HG03280 (cell line): ENCODE measurements around the gene TNS3.

Source experiments
- ATAC-seq: cut with Tn5 transposase; IDR thresholded peaks from one replicate; pipeline ENCODE4 v1.9.1; 2021; ENCODE audit warnings: mild to moderate bottlenecking, moderate library complexity; ENCODE audit not compliant: unreplicated experiment

TNS3 gene

GRCh38 chr7:47565640-47566250 lies 16.2 kb downstream of the TNS3 start:
- no peak for ATAC-seq

- no peak for ATAC-seq
Measured at GRCh38 chr7:47563521-47563920, 18.4 kb downstream of the TNS3 start.

DNA sequence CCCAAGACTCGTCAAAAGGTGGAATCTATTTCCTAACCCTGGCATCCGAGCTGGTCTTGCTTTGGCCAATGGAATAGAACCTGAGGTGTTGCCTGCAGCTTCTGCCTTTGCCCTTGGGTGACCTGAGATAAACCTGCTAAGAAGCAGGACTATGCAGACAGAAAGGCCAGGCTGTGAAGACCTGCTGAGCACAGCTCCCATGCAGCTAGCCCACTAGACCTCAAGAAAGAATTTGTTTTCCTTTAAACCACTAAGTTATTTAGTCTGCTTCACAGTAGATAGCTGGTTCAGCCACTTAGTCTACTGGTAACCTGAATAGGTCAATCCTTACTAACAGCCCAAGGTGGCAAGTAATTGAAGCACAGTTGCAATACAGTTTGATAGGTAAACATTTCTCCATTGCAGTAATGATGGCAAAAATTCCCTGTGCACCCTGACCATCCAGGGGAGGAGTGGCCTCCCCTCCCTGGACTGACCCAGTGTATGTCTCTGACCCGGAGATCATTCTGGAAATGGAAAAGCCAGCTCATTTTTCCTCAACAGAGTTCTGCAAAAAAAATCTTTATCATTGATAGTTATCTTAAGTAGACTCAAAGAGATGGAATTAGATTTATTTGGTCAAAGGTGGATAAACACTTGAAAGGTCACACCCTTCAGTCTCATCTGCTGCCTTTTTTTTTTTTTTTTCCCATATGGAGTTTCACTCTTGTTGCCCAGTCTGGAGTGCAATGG lies 20.0 kb downstream of the TNS3 start:
- ATAC-seq = no peak

GRCh38 chr7:47559306-47560220 lies 22.3 kb downstream of the TNS3 start:
- ATAC-seq = no peak

GRCh38 chr7:47557694-47558670 lies 23.9 kb downstream of the TNS3 start:
- no peak for ATAC-seq

DNA sequence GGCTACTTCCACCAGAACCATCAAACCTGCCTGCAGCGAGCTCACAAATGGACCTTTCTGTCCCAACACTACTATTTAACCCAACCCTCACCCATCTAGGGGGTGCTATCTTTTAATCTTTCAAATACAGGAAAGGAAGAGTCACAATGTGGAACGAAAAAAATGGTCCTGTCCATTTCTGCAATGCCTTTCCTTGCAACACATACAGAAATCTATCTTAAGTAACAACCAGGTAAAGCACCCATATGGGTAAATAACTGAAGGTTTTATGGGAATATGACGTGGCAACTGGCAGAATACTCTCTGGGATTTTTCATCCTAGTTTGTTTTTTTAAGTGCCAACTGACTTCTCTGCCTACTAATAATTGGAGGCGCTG lies 24.6 kb downstream of the TNS3 start:
- no peak for ATAC-seq

- ATAC-seq = no peak
Measured at GRCh38 chr7:47556511-47557180, 25.3 kb downstream of the TNS3 start.

- no peak for ATAC-seq
Measured at GRCh38 chr7:47553309-47553708, 28.6 kb downstream of the TNS3 start.

GRCh38 chr7:47552621-47553020 lies 29.3 kb downstream of the TNS3 start:
- ATAC-seq = peak; percentile 96

DNA sequence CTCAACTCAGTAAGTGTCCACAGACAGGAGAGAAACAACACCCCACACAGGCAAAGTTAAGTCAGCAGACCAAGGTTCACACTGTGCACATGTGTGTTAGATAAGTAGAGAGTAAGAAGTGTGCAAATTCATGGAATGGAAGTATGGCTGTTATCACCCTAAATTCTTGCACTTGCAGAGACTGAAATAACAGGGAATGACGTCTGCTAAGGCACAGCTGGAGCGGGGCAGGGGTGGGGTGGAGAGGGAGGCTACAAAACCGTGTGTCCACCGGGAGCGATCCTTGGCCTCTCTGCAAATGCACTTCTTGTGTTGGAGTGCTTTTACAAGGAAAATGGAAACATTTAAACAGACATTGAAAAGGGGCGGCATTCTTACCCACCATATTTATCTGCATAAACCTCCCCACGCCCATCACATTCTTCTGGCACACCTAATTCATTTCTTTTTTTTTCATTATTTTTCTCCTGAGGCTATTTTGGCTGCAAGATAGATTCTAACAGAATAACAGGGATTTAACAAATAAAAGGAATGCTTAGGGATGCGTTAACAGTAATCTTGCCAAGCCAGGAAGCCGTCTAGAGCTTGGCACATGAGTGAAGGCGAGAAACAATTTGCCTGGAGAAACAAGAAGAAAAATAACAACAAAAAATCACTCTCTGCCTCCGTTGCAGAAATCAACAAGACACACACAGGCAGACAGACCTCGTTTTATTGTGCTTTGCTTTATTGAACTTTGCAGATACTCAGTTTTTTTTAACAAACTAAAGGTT lies 30.1 kb downstream of the TNS3 start:
- ATAC-seq = no peak

GRCh38 chr7:47550788-47551470 lies 31.0 kb downstream of the TNS3 start:
- ATAC-seq = no peak

GRCh38 chr7:47549916-47550315 lies 32.0 kb downstream of the TNS3 start:
- ATAC-seq = no peak

GRCh38 chr7:47549397-47549796 lies 32.5 kb downstream of the TNS3 start:
- no peak for ATAC-seq

- ATAC-seq = no peak
Measured at GRCh38 chr7:47548546-47548945, 33.4 kb downstream of the TNS3 start.

GRCh38 chr7:47546733-47547494 lies 35.0 kb downstream of the TNS3 start:
- ATAC-seq = no peak

- no peak for ATAC-seq
Measured at GRCh38 chr7:47546171-47546570, 35.7 kb downstream of the TNS3 start.

GRCh38 chr7:47544416-47544815 lies 37.5 kb downstream of the TNS3 start:
- no peak for ATAC-seq

DNA sequence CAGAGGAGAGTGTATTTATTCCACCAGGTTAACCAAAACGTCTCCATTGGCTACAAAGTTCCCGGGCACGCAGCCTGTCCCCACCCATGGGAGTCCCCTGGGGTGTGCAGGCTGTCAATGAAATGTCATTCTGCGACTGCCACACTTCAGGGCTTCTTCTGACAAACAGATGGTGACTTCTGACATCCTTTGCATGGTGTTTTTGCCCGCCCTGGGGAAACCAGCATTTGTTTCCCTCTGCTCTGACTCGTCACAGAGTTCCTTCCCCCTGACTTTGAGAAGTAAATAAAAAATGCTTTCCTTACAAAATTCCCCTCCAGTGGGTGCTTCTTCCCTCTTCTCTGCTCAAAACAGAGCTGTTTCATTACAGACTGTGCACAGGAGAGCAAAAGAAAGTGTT lies 38.2 kb downstream of the TNS3 start:
- ATAC-seq = no peak
